Stomach (tissue), 9 donors: Measurements from ENCODE around the gene EXPH5. TPM values are rescaled to one million over a fixed set of nuclear protein-coding genes. Genes with fewer than 3 reads are reported as not detected.

Experiments used
- DNase-seq, 2 donors: peaks; one replicate each; pipeline versions ENCODE4 v3.0.0 to v3.0.0-alpha.2; 2013 to 2019
- H3K27ac ChIP-seq, 5 donors: fragments of 200-600 bp in 4 of 5; sonication (generic) in 4 of 5; one replicate each; pipeline ENCODE4 v1.5.1; 2013 to 2019; ENCODE audit warnings: mild to moderate bottlenecking in 1 of 5, moderate library complexity in 1 of 5
- H3K27me3 ChIP-seq, 3 donors: fragments of 200-600 bp; sonication (generic); one replicate each; pipeline ENCODE4 v1.5.1; 2017 to 2019; ENCODE audit warnings: mixed run types in 1 of 3
- H3K36me3 ChIP-seq, 4 donors: fragments of 200-600 bp; sonication (generic); 1 replicate in 3 of 4; 2 replicates in 1 of 4; pipeline ENCODE4 v1.5.1; 2016 to 2019
- H3K4me1 ChIP-seq, 4 donors: fragments of 200-600 bp; sonication (generic); one replicate each; pipeline ENCODE4 v1.5.1; 2016 to 2019
- H3K4me3 ChIP-seq, 4 donors: fragments of 200-600 bp; sonication (generic) in 3 of 4; one replicate each; pipeline ENCODE4 v1.5.1; 2016 to 2019; ENCODE audit warnings: mild to moderate bottlenecking in 1 of 4
- H3K9me3 ChIP-seq, 4 donors: fragments of 200-600 bp; sonication (generic); one replicate each; pipeline ENCODE4 v1.5.1; 2016 to 2019
- CTCF ChIP-seq, 7 experiments: fragments of 450-650 bp in 4 of 7; fragments of 200-600 bp in 3 of 7; sonication (generic) in 3 of 7; IDR thresholded peaks; one replicate each; pipeline ENCODE4 v1.5.1; 2016 to 2019; ENCODE audit warnings: antibody characterized with exemption in 7 of 7, control low read depth in 2 of 7, mild to moderate bottlenecking in 1 of 7
- EP300 ChIP-seq: sonication (generic); formaldehyde crosslinking; IDR thresholded peaks from one replicate; pipeline ENCODE4 v1.6.1; 2017; ENCODE audit warnings: antibody characterized with exemption
- POLR2A ChIP-seq, 4 donors: fragments of 450-650 bp; IDR thresholded peaks; one replicate each; pipeline ENCODE4 v1.6.1; 2016; ENCODE audit warnings: antibody characterized with exemption in 4 of 4, control low read depth in 2 of 4, mild to moderate bottlenecking in 1 of 4, moderate library complexity in 1 of 4
- POLR2AphosphoS5 ChIP-seq, 3 donors: sonication (generic); formaldehyde crosslinking; IDR thresholded peaks; one replicate each; pipeline ENCODE4 v1.6.1; 2016; ENCODE audit warnings: antibody characterized with exemption in 3 of 3
- whole genome bisulfite sequencing, 5 donors: extraction: QIAGEN DNeasy Blood & Tissue Kit in 3 of 5; methylation state at CpG; one replicate each; pipeline versions ENCODE4 v1.1.5 to v1.1.7; 2013 to 2018; 5-methylcytosine and 5-hydroxymethylcytosine counted together
- intact Hi-C: fragments of 100-400 bp; cut with DNase I; formaldehyde crosslinking; loops from one replicate; pipeline ENCODE4 v1.15.1; 2023; ENCODE audit warnings: low total_unique reads
- polyA plus RNA-seq, 3 donors: library from polyadenylated mRNA; stranded (reverse); fragments of 200-250 nt; gene quantifications; one replicate each; pipeline ENCODE4 v1.2.3, GENCODE V29; 2013
- total RNA-seq, 5 donors: library from RNA; depleted of rRNA; stranded (reverse); fragments of >200 nt; gene quantifications; one replicate each; pipeline versions ENCODE4 v1.1.0 to v1.2.3, GENCODE V29; 2014 to 2016
- donor health status: healthy with polysubstance abuse.
- donor health status: Bipolar disorder and iron deficiency.
- donor health status: healthy.

EXPH5 gene
- total and polyA plus RNA-seq, 8 donors: 0.75 to 23.7 (median 12.0) TPM

GRCh38 chr11:108486331-108486730 lies 107.2 kb downstream of the EXPH5 start:
- Histone ChIP-seq H3K36me3 (peaks cover 8 to 90% (median 85%) of the 10 kb centered on the region in 4 donors), H3K27me3 (no peaks in the 10 kb centered on the region), H3K27ac (no peak overlapping the region), H3K4me1 (no peaks in the 10 kb centered on the region), H3K4me3 (no peak overlapping the region), H3K9me3 (no peaks in the 10 kb centered on the region)
- intact Hi-C loops: no loop called here
- no peak for DNase-seq
- 92 to 96% (median 95%) methylated on average over 3 of the region's 3 CpGs for WGBS, 5 donors
- TF ChIP-seq POLR2AphosphoS5 (IDR thresholded peaks at IDR 0.05) (no peak), CTCF (IDR thresholded peaks at IDR 0.05) (no peak)

- H3K36me3 ChIP-seq: peaks cover 0 to 97% (median 93%) of the 10 kb centered on the region in 4 donors
- no peak overlapping the region for H3K27ac ChIP-seq
- no peak for TF ChIP-seq POLR2AphosphoS5 (IDR thresholded peaks at IDR 0.05)
- no peak for TF ChIP-seq EP300
- TF ChIP-seq POLR2A (IDR thresholded peaks at IDR 0.05): no peak
- no peak for TF ChIP-seq CTCF (IDR thresholded peaks at IDR 0.05)
These were observed 110.4 kb downstream of the EXPH5 start for GRCh38 chr11:108483163-108483562.

GRCh38 chr11:108474664-108475463 lies 118.7 kb downstream of the EXPH5 start:
- no peak for DNase-seq
- H3K27me3 ChIP-seq: no peaks in the 10 kb centered on the region
- intact Hi-C loops: no loop called here
- peaks cover 6 to 68% (median 65%) of the 10 kb centered on the region in 4 donors for H3K36me3 ChIP-seq
- 75 to 78% (median 77%) methylated on average over 11 of the region's 11 CpGs for WGBS, 5 donors
- TF ChIP-seq CTCF (IDR thresholded peaks at IDR 0.05) (no peak), POLR2AphosphoS5 (IDR thresholded peaks at IDR 0.05) (no peak), EP300 (no peak), POLR2A (IDR thresholded peaks at IDR 0.05) (no peak)
- no peak overlapping the region for H3K4me3 ChIP-seq
- H3K27ac ChIP-seq: no peak overlapping the region
- no peaks in the 10 kb centered on the region for H3K9me3 ChIP-seq
- H3K4me1 ChIP-seq: no peaks in the 10 kb centered on the region

More at GRCh38 chr11:108483163-108483562, 110.4 kb downstream of the EXPH5 start:
- no peak for DNase-seq
- H3K9me3 ChIP-seq: no peaks in the 10 kb centered on the region
- intact Hi-C loops: no loop called here
- H3K4me3 ChIP-seq: no peak overlapping the region
- no peaks in the 10 kb centered on the region for H3K4me1 ChIP-seq
- H3K27me3 ChIP-seq: no peaks in the 10 kb centered on the region

- 93 to 100% (median 98%) methylated on average over 1 of the region's 1 CpG for WGBS, 5 donors
- Histone ChIP-seq H3K9me3 (no peaks in the 10 kb centered on the region), H3K27ac (no peak overlapping the region), H3K27me3 (no peaks in the 10 kb centered on the region), H3K4me3 (no peak overlapping the region), H3K36me3 (peaks cover 3 to 48% (median 43%) of the 10 kb centered on the region in 4 donors), H3K4me1 (peaks cover 0 to 9% (median 5%) of the 10 kb centered on the region in 4 donors)
- no peak for DNase-seq
- intact Hi-C loops: no loop called here
- TF ChIP-seq EP300 (no peak), CTCF (IDR thresholded peaks at IDR 0.05) (no peak), POLR2AphosphoS5 (IDR thresholded peaks at IDR 0.05) (no peak), POLR2A (IDR thresholded peaks at IDR 0.05) (no peak)
These were observed 120.9 kb downstream of the EXPH5 start for GRCh38 chr11:108472681-108473080.
